Stimulated activated naive CD8-positive, alpha-beta T cell treated with anti-CD3 and anti-CD28 coated beads, Interleukin-15, Interleukin-2, amounts not matched to agents 100 U/mL and 50 U/mL, for 24 hours (primary cell): ENCODE measurements around the gene PLD1.

Experiments
- ATAC-seq: fragments of 150-1000 bp; cut with Tn5 transposase; one replicate; pipeline ENCODE4 v1.10.0; 2021
- DNase-seq: peaks from one replicate; pipeline ENCODE4 v3.0.0; 2021

Gene PLD1

DNA sequence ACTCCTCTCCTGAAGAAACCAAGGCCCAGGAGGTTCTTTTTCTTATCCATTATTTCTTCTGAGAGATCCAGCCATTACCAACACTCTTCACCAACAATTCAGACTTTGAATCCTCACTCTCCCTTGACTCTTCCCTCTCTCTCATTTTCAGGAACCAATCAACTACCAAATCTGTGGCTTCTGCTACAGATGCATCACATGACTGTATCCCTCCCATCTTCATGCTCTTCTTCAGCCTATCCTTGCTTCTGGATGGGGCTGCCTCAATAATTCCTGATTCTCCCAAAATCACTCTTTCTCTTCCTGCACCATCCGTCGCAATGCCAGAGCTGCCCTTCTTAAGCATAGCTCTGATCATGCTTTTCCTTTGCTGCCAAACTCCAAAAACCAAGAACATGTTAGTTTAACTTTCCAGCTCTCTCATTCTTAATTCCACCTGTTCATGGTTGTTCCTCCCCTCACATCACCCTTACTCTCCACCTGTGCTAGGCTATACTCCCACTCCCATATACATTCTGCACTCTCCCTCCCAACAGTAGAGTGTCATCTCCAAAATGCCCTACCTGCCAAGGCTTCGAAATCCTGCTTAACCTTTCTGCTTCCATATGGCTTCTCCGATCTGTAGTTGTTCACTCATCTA lies 13.5 kb downstream of the PLD1 start:
- no peak for DNase-seq
- no peak for ATAC-seq

GRCh38 chr3:171792531-171792930 lies 17.8 kb downstream of the PLD1 start:
- DNase-seq (no peak), ATAC-seq (no peak)

- no peak for DNase-seq
- no peak for ATAC-seq
These were observed 18.6 kb downstream of the PLD1 start for GRCh38 chr3:171791692-171792076.

DNA sequence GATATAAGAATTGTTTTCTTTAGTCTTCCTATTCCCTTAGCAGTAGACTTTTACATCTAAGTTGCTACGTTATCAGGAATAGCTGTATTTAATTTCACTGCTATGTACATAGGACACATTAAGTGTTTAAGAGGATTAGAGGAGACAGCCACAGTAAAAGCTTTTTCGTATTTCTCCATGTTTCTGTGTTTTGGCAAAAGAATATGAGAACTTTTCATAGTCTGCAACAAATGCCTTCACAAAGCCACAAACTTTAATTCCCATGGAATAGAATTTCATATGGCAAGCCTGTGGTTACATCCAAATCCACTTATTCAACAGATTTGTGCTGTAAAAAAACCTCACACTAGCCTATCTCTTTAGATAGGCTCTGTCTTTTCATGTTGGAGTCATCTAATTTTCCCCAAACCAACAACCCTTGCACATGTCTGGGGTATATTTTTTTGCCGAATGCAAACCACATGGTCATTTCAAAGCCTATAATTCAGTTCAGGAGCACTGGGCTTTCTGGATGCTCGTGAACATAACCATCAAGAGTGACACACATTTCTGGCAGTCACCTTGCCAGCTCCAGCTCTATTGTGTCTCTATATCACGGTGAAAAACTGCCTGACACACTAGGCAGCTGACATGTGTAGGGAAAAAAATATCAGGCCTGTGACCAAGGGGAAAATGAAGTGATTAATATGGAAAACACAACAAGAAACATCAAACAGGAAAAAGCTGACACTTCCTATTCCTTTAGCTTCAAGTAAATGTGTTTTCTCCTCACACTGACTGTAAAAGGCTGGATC lies 19.2 kb downstream of the PLD1 start:
- DNase-seq (no peak), ATAC-seq (no peak)

GRCh38 chr3:171790574-171790897 lies 19.7 kb downstream of the PLD1 start:
- DNase-seq: no peak
- ATAC-seq: no peak

- DNase-seq (no peak), ATAC-seq (no peak)
These were observed 20.4 kb downstream of the PLD1 start for GRCh38 chr3:171789759-171790505.

- ATAC-seq (no peak), DNase-seq (no peak)
These were observed 21.5 kb downstream of the PLD1 start for GRCh38 chr3:171788546-171789351.

- DNase-seq (no peak), ATAC-seq (no peak)
These were observed 23.3 kb downstream of the PLD1 start for GRCh38 chr3:171786997-171787396.

DNA sequence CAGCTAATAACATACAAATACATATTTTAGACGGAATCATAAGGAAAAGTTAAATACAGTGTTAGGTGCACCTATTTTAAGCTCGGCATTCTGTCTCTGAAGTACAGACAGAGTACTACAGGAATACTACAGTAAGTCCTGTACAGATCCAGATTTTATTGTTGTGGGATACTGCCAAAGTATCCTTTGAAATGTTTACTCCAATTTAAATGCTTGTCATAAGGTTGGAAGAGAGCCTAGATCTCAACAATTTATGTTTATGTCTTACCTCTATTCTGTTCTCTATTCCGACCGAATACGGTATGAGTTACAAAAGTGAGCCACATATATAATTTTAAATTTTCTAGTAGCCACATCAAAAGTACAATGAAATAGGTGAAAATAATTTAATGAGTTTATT lies 25.3 kb downstream of the PLD1 start:
- DNase-seq (no peak), ATAC-seq (no peak)

DNA sequence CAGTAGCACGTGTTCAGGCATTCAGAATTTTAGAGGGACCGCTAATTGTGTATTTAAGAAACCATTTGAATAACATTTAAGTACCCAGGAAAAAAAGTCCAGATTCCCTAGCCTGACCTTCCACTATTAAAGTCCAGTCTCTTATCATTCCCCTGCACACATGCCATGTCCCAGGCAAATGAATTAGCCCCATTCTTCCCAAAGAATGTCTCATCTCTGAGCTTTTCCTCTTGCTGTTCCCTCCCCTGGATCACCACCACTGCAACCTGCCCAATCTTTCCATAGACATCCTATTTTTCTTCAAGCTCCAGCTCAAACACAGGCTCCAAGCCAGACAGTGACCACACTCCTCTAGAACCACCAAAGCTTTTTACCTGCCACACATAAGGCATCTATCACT lies 25.9 kb downstream of the PLD1 start:
- no peak for DNase-seq
- ATAC-seq: no peak

- no peak for DNase-seq
- no peak for ATAC-seq
These were observed 26.7 kb downstream of the PLD1 start for GRCh38 chr3:171783626-171784025.

DNA sequence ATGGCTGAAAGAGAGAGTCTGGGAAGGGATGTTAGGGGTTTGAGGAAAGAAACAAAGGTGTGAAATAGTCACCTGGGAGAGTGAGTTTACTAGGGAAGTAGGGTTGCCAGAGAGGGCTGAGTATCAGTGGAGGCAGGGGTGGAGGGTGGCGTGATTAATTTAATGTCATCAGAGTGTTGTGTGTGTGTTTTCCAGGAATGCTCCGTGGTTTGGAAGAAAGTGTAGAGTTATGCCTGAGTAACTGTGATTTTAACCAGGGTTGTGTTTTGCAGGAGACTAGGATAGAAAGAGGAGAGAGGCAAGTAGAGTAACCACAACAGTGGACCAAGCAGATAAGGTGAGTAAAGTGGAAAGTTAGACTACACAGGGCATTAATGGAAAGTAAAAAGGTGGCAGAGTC lies 27.2 kb downstream of the PLD1 start:
- DNase-seq (no peak), ATAC-seq (no peak)

GRCh38 chr3:171782617-171783016 lies 27.7 kb downstream of the PLD1 start:
- DNase-seq (no peak), ATAC-seq (no peak)

GRCh38 chr3:171781711-171782127 lies 28.6 kb downstream of the PLD1 start:
- ATAC-seq (no peak), DNase-seq (no peak)

DNA sequence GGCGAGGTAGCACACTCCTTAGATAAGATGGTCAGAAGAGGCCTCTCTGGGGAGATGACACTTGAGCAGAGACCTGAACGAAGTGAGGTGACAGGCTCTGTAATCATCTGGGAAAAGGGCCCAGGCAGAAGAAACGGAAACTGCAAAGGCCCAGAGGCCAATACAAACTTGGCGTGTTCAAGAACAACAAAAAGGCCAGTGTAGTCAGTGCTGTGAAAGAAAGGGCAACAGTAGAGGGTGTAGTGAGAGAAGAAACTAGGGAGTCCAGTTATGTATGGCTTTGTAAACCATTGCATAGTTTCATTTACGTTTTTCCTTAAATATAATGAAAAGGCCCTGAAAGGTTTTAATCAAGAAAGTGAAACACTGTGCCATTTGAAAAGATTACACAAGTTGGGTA lies 31.8 kb downstream of the PLD1 start:
- ATAC-seq: no peak

GRCh38 chr3:171777596-171777995 lies 32.7 kb downstream of the PLD1 start:
- ATAC-seq (no peak), DNase-seq (no peak)

More for the DNA sequence above, 31.8 kb downstream of the PLD1 start:
- no peak for DNase-seq

GRCh38 chr3:171776839-171777583 lies 33.3 kb downstream of the PLD1 start:
- no peak for DNase-seq
- no peak for ATAC-seq

- DNase-seq (no peak), ATAC-seq (no peak)
These were observed 33.9 kb downstream of the PLD1 start for GRCh38 chr3:171776411-171776810.

DNA sequence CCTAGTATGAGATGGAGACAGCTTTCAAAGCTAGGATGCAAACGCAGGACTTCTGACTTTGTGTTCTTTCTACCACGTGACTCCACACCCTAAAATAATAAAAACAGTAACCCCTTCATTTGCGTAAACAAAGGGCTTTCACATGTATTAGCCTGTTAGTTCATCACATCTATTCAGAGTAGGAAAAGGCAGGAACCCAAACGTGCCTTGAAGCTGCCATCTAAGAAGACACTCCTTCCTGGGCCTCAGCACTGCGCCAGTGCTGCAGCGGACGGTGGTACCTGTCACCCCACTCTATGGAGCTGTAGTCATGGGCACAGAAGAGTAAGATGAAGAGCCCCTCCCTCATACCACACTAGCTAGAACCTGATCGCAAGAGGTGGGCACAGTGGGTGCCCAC lies 34.3 kb downstream of the PLD1 start:
- DNase-seq: no peak
- no peak for ATAC-seq

- no peak for ATAC-seq
- DNase-seq: no peak
These were observed 35.8 kb downstream of the PLD1 start for GRCh38 chr3:171774521-171774920.

- no peak for ATAC-seq
- peak; percentile 52 for DNase-seq
These were observed 37.7 kb downstream of the PLD1 start for GRCh38 chr3:171772427-171773056.
